ENCODE results near the gene P2RY12.

- no peak for TF ChIP-seq CTCF (IDR thresholded peaks at IDR 0.05; ENCODE audit: poor library complexity, severe bottlenecking)
- TF ChIP-seq TAF1 (IDR thresholded peaks at IDR 0.05; ENCODE audit: low read depth) = no peak
- no peak for TF ChIP-seq EP300 (conservative IDR thresholded peaks at IDR 0.05; ENCODE audit: poor library complexity, severe bottlenecking)
- no peak for TF ChIP-seq POLR2AphosphoS5 (IDR thresholded peaks at IDR 0.05)
- TF ChIP-seq RAD21 (conservative IDR thresholded peaks at IDR 0.05) = no peak
- TF ChIP-seq SMC3 (conservative IDR thresholded peaks at IDR 0.05; ENCODE audit: poor library complexity) = no peak
These were observed 63.0 kb downstream of the P2RY12 start for GRCh38 chr3:151321526-151321925.
